Parathyroid adenoma (tissue), 2 donors: ENCODE measurements around the gene STK33.

Source experiments
- H2AFZ ChIP-seq: fragments of 300-600 bp; sonication (generic); one replicate; pipeline ENCODE4 v1.7.0; 2017; ENCODE audit warnings: antibody characterized with exemption, mild to moderate bottlenecking
- H3K27ac ChIP-seq: fragments of 300-600 bp; sonication (generic); one replicate; pipeline ENCODE4 v1.7.0; 2017
- H3K27me3 ChIP-seq: fragments of 300-600 bp; sonication (generic); one replicate; pipeline ENCODE4 v1.7.0; 2017; ENCODE audit warnings: low read length; ENCODE audit not compliant: control insufficient read depth, insufficient read depth
- H3K36me3 ChIP-seq: fragments of 300-600 bp; sonication (generic); one replicate; pipeline ENCODE4 v1.7.0; 2017; ENCODE audit warnings: low read length; ENCODE audit not compliant: control insufficient read depth, insufficient read depth
- H3K4me1 ChIP-seq: fragments of 300-600 bp; sonication (generic); one replicate; pipeline ENCODE4 v1.7.0; 2017; ENCODE audit warnings: control low read depth
- H3K4me2 ChIP-seq: fragments of 300-600 bp; sonication (generic); one replicate; pipeline ENCODE4 v1.7.0; 2017; ENCODE audit warnings: low read length
- H3K4me3 ChIP-seq: fragments of 300-600 bp; sonication (generic); one replicate; pipeline ENCODE4 v1.7.0; 2017; ENCODE audit warnings: low read depth, low read length
- H3K79me2 ChIP-seq: fragments of 300-600 bp; sonication (generic); one replicate; pipeline ENCODE4 v1.7.0; 2017; ENCODE audit warnings: control low read depth
- H3K9ac ChIP-seq: fragments of 300-600 bp; sonication (generic); one replicate; pipeline ENCODE4 v1.7.0; 2017; ENCODE audit warnings: mild to moderate bottlenecking
- H3K9me3 ChIP-seq: fragments of 300-600 bp; sonication (generic); one replicate; pipeline ENCODE4 v1.7.0; 2017; ENCODE audit warnings: low read length; ENCODE audit not compliant: control insufficient read depth
- CTCF ChIP-seq: fragments of 300-600 bp; sonication (generic); IDR thresholded peaks from one replicate; pipeline ENCODE4 v1.7.0; 2017; ENCODE audit warnings: antibody characterized with exemption, mild to moderate bottlenecking
- donor health status: primary hyperparathyroidism.

The STK33 gene

GRCh38 chr11:8558436-8558835 lies 35.6 kb downstream of the STK33 start:
- Histone ChIP-seq H3K36me3 (no peaks in the 10 kb centered on the region), H3K27me3 (no peaks in the 10 kb centered on the region), H3K27ac (no peak overlapping the region), H3K4me2 (no peak overlapping the region), H2AFZ (no peak overlapping the region), H3K9ac (no peak overlapping the region), H3K4me1 (no peaks in the 10 kb centered on the region), H3K9me3 (no peaks in the 10 kb centered on the region), H3K4me3 (no peak overlapping the region), H3K79me2 (peaks cover 8% of the 10 kb centered on the region)
- TF ChIP-seq CTCF = no peak

DNA sequence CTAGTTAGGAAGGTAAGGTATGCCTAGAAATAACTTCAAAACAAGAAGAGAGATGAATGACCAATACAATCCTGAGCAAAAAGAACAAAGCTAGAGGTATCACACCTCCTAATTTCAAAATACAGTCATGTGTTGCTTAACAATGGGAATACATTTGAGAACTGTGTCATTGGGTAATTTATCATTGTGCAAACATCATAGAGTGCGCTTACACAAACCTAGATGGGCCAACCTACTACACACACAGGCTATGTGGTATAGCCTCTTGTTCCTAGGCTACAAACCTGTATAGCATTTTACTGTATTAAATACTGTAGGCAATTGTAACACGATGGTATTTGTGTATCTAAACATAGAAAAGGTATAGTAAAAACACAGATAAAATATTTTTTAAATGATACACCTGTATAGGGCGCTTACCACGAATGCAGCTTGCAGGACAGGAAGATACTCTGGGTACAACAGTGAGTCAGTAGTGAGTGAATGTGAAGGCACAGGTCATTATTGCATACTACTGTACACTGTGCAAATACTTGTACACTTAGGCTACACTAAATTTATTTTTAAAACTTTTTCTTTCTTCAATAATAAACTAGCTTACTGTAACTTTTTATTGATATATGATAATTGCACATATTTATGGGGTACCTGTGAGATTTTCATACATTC lies 48.2 kb downstream of the STK33 start:
- Histone ChIP-seq H3K36me3 (no peaks in the 10 kb centered on the region), H3K4me3 (no peak overlapping the region), H2AFZ (no peak overlapping the region), H3K9ac (no peak overlapping the region), H3K4me1 (no peaks in the 10 kb centered on the region), H3K4me2 (no peak overlapping the region), H3K27ac (no peak overlapping the region), H3K79me2 (no peaks in the 10 kb centered on the region), H3K9me3 (no peaks in the 10 kb centered on the region), H3K27me3 (no peaks in the 10 kb centered on the region)
- TF ChIP-seq CTCF = no peak

- H3K27me3 ChIP-seq = no peaks in the 10 kb centered on the region
- no peak for TF ChIP-seq CTCF
- no peak overlapping the region for H3K27ac ChIP-seq
- H3K4me1 ChIP-seq = no peaks in the 10 kb centered on the region
- no peak overlapping the region for H3K4me3 ChIP-seq
- no peak overlapping the region for H3K4me2 ChIP-seq
- no peaks in the 10 kb centered on the region for H3K9me3 ChIP-seq
- H3K36me3 ChIP-seq = no peaks in the 10 kb centered on the region
- H3K9ac ChIP-seq = no peak overlapping the region
- H2AFZ ChIP-seq = no peak overlapping the region
- no peaks in the 10 kb centered on the region for H3K79me2 ChIP-seq
These were observed 49.2 kb downstream of the STK33 start for GRCh38 chr11:8544807-8545206.

DNA sequence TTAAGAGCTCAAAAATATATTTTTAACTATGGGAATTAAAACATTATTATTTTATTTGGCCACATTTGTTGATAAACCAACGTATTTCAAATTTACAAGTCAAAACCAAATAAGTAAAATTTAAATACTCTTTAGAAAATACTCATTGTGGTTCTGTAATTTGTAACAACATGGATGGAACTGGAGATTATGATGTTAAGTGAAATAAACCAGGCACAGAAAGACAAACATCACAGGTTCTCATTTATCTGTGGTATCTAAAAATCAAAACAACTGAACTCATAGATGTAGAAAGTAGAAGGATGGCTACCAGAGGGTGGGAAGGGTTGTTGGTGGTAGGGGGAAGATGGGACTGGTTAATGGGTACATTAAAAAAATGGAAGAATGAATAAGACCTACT lies 50.8 kb downstream of the STK33 start:
- Histone ChIP-seq H2AFZ (no peak overlapping the region), H3K4me1 (no peaks in the 10 kb centered on the region), H3K79me2 (no peaks in the 10 kb centered on the region), H3K9me3 (no peaks in the 10 kb centered on the region), H3K9ac (no peak overlapping the region), H3K36me3 (no peaks in the 10 kb centered on the region), H3K4me3 (no peak overlapping the region), H3K4me2 (no peak overlapping the region), H3K27ac (no peak overlapping the region), H3K27me3 (no peaks in the 10 kb centered on the region)
- no peak for TF ChIP-seq CTCF

GRCh38 chr11:8541448-8541847 lies 52.6 kb downstream of the STK33 start:
- Histone ChIP-seq H3K27me3 (no peaks in the 10 kb centered on the region), H3K4me2 (no peak overlapping the region)

More at GRCh38 chr11:8541448-8541847, 52.6 kb downstream of the STK33 start:
- H3K4me3 ChIP-seq = no peak overlapping the region
- no peaks in the 10 kb centered on the region for H3K79me2 ChIP-seq
- H2AFZ ChIP-seq = no peak overlapping the region
- no peaks in the 10 kb centered on the region for H3K9me3 ChIP-seq
- no peak overlapping the region for H3K9ac ChIP-seq
- H3K36me3 ChIP-seq = no peaks in the 10 kb centered on the region
- no peaks in the 10 kb centered on the region for H3K4me1 ChIP-seq
- no peak for TF ChIP-seq CTCF
- no peak overlapping the region for H3K27ac ChIP-seq
